HepG2 (cell line): ENCODE measurements around the gene SLC38A2. TPM values are rescaled to one million over a fixed set of nuclear protein-coding genes. Genes with fewer than 3 reads are reported as not detected.

ENCODE experiments used
- HES4 ChIP-seq: sonication (generic); formaldehyde crosslinking; IDR thresholded peaks from 2 replicates; pipeline ENCODE4 v1.9.0; 2021; ENCODE audit warnings: mild to moderate bottlenecking, missing genetic modification reagents, borderline replicate concordance
- HOXD1 ChIP-seq: sonication (generic); formaldehyde crosslinking; IDR thresholded peaks from 2 replicates; pipeline ENCODE4 v1.5.0; 2020; ENCODE audit warnings: missing genetic modification reagents
- KLF11 ChIP-seq: IDR thresholded peaks from 2 replicates; pipeline ENCODE4 v1.6.1; 2016; ENCODE audit warnings: missing compliant biosample characterization
- MTA1 ChIP-seq: sonication (generic); formaldehyde crosslinking; IDR thresholded peaks from 2 replicates; pipeline ENCODE4 v1.4.0; 2020; ENCODE audit warnings: missing genetic modification reagents, mild to moderate bottlenecking, borderline replicate concordance
- NCOR1 ChIP-seq: fragments of 200-600 bp; sonication (generic); IDR thresholded peaks from 2 replicates; pipeline ENCODE4 v1.7.0; 2017; ENCODE audit warnings: antibody characterized with exemption, low read length, borderline replicate concordance
- RAD51 ChIP-seq: fragments of 450-650 bp; IDR thresholded peaks from 2 replicates; pipeline ENCODE4 v1.6.1; 2016; ENCODE audit warnings: borderline replicate concordance
- ZNF180 ChIP-seq: sonication (generic); formaldehyde crosslinking; IDR thresholded peaks from 2 replicates; pipeline ENCODE4 v1.4.0; 2020; ENCODE audit warnings: low read depth, missing genetic modification reagents, borderline replicate concordance
- ZNF24 ChIP-seq: fragments of 450-650 bp; IDR thresholded peaks from 2 replicates; pipeline ENCODE4 v1.6.1; 2017; ENCODE audit warnings: antibody characterized with exemption, mild to moderate bottlenecking
- ZNF335 ChIP-seq: sonication (generic); formaldehyde crosslinking; IDR thresholded peaks from 2 replicates; pipeline ENCODE4 v1.4.0; 2020; ENCODE audit warnings: missing genetic modification reagents
- ZNF567 ChIP-seq: sonication (generic); formaldehyde crosslinking; IDR thresholded peaks from 2 replicates; pipeline ENCODE4 v1.8.1; 2023; ENCODE audit warnings: mild to moderate bottlenecking, missing genetic modification reagents, borderline replicate concordance
- ZNF614 ChIP-seq: IDR thresholded peaks from 2 replicates; pipeline ENCODE4 v1.6.1; 2018; ENCODE audit warnings: missing biosample characterization, missing genetic modification reagents, inconsistent platforms, borderline replicate concordance
- ZNF737 ChIP-seq: sonication (generic); formaldehyde crosslinking; IDR thresholded peaks from 2 replicates; pipeline ENCODE4 v1.5.0; 2020; ENCODE audit warnings: missing genetic modification reagents, mild to moderate bottlenecking, borderline replicate concordance
- polyA plus RNA-seq, 8 experiments: library from polyadenylated mRNA; depleted of rRNA in 3 of 8; stranded (reverse) in 7 of 8; unstranded in 1 of 8; fragments of >200 nt; fragmentation: Illumina TruSeq in 4 of 8; extraction: Trizol in 4 of 8; gene quantifications; 2 replicates each; pipeline versions ENCODE4 v1.2.1 to v1.2.3, GENCODE V29; 2011 to 2016; ENCODE audit warnings: low read depth in 4 of 8, missing spikeins in 1 of 8, mixed read lengths in 1 of 8; ENCODE audit not compliant: insufficient read depth in 1 of 8
- total RNA-seq, 5 experiments: library from RNA; depleted of rRNA; stranded (reverse); fragments of >200 nt; fragmentation: Illumina TruSeq; extraction: Trizol; gene quantifications; 2 replicates each; pipeline ENCODE4 v1.2.3, GENCODE V29; 2016; ENCODE audit warnings: low read depth in 1 of 5
- TF ChIP-seq, protein P1 (sequence below): sonication (generic); formaldehyde crosslinking; IDR thresholded peaks from 2 replicates; pipeline ENCODE4 v1.8.0; 2022; ENCODE audit warnings: mild to moderate bottlenecking, missing genetic modification reagents, moderate library complexity
- TF ChIP-seq, protein P2 (sequence below): sonication (generic); formaldehyde crosslinking; IDR thresholded peaks from 2 replicates; pipeline ENCODE4 v1.5.1; 2020; ENCODE audit warnings: mild to moderate bottlenecking, missing genetic modification reagents
- TF ChIP-seq, protein P3 (sequence below), 2 experiments: sonication (generic) in 1 of 2; formaldehyde crosslinking in 1 of 2; IDR thresholded peaks; 2 replicates each; pipeline versions ENCODE4 v1.4.0 to v1.6.1; 2016 to 2020; ENCODE audit warnings: borderline replicate concordance in 1 of 2, low read depth in 1 of 2, mild to moderate bottlenecking in 1 of 2, missing genetic modification reagents in 1 of 2
- TF ChIP-seq, protein P4 (sequence below): sonication (generic); IDR thresholded peaks from 2 replicates; pipeline ENCODE4 v1.6.1; 2016; ENCODE audit warnings: low read depth, borderline replicate concordance
- TF ChIP-seq, protein P5 (sequence below): sonication (generic); formaldehyde crosslinking; IDR thresholded peaks from 2 replicates; pipeline ENCODE4 v1.9.0; 2021; ENCODE audit warnings: missing genetic modification reagents, mild to moderate bottlenecking, borderline replicate concordance

SLC38A2 gene
- total and polyA plus RNA-seq, 2 of the 13 experiments (the other 11 are each of a cell fraction or from before 2014, with no cell fraction given): 368 to 880 TPM

DNA sequence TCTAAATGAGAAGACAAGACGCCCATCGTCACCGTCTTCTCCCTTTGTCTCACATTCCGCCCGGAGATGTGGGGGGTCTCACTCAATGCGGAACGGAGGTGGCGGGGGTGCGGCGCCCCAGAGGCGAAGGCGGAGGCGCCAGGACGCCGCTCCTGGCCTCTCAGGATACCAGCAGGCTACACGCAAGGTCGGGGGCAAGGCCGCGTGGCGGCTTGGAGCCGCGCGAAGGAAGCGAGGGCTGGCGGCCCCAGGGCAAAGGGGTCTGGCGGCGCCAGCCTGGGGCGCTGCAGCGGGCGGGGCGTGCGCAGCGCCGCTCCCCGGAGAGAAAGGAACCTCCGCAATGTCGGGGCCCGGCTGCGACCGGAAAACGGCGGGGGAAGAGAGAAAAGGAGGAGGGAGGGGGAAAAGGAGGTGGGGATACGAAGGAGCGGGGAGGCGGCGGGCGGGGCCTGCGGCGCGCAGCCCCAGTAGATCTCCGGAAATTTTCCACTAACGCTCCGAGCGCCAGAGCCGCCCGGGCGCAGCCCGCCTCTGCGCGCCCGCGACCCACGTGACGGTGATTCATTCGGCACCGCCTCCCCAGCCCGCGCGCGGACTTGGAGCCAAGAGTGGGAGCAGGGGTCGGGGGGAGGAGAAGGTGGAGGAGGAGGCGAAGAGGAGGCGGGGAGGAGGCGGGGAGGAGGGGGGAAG, 10.5 kb upstream of the SLC38A2 start (continued):
- TF ChIP-seq, protein P1, sequence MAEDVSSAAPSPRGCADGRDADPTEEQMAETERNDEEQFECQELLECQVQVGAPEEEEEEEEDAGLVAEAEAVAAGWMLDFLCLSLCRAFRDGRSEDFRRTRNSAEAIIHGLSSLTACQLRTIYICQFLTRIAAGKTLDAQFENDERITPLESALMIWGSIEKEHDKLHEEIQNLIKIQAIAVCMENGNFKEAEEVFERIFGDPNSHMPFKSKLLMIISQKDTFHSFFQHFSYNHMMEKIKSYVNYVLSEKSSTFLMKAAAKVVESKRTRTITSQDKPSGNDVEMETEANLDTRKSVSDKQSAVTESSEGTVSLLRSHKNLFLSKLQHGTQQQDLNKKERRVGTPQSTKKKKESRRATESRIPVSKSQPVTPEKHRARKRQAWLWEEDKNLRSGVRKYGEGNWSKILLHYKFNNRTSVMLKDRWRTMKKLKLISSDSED (CRISPR knock-in tag): no peak
- TF ChIP-seq, protein P2, sequence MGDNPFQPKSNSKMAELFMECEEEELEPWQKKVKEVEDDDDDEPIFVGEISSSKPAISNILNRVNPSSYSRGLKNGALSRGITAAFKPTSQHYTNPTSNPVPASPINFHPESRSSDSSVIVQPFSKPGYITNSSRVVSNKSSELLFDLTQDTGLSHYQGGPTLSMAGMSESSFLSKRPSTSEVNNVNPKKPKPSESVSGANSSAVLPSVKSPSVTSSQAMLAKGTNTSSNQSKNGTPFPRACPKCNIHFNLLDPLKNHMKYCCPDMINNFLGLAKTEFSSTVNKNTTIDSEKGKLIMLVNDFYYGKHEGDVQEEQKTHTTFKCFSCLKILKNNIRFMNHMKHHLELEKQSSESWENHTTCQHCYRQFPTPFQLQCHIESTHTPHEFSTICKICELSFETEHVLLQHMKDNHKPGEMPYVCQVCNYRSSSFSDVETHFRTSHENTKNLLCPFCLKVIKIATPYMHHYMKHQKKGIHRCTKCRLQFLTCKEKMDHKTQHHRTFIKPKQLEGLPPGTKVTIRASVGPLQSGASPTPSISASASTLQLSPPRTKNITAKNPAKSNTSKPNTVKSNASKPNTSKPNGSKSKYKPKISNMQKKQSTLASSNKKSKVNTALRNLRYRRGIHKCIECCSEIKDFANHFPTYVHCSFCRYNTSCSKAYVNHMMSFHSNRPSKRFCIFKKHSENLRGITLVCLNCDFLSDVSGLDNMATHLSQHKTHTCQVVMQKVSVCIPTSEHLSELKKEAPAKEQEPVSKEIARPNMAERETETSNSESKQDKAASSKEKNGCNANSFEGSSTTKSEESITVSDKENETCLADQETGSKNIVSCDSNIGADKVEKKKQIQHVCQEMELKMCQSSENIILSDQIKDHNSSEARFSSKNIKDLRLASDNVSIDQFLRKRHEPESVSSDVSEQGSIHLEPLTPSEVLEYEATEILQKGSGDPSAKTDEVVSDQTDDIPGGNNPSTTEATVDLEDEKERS (CRISPR knock-in tag): no peak
- TF ChIP-seq MTA1 (peak; percentile 96), HOXD1 (CRISPR knock-in tag) (no peak), ZNF335 (CRISPR knock-in tag) (0 out of 2 replicates have a peak, but pooled peaks have one; percentile 36), ZNF180 (CRISPR knock-in tag) (no peak), ZNF567 (no peak), NCOR1 (0 out of 2 replicates have a peak, but pooled peaks have one; percentile 49), ZNF737 (CRISPR knock-in tag) (no peak), ZNF24 (no peak), RAD51 (peak; percentile 83), KLF11 (CRISPR knock-in tag) (no peak; the same call in 1 of the 2 replicates), ZNF614 (peak; percentile 43; the same call in 1 of the 2 replicates), HES4 (CRISPR knock-in tag) (peak; percentile 75)
- TF ChIP-seq, protein P3, sequence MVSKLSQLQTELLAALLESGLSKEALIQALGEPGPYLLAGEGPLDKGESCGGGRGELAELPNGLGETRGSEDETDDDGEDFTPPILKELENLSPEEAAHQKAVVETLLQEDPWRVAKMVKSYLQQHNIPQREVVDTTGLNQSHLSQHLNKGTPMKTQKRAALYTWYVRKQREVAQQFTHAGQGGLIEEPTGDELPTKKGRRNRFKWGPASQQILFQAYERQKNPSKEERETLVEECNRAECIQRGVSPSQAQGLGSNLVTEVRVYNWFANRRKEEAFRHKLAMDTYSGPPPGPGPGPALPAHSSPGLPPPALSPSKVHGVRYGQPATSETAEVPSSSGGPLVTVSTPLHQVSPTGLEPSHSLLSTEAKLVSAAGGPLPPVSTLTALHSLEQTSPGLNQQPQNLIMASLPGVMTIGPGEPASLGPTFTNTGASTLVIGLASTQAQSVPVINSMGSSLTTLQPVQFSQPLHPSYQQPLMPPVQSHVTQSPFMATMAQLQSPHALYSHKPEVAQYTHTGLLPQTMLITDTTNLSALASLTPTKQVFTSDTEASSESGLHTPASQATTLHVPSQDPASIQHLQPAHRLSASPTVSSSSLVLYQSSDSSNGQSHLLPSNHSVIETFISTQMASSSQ (IDR thresholded peaks at IDR 0.05; ENCODE audit: low read depth): no peak
- TF ChIP-seq, protein P3 (CRISPR knock-in tag; IDR thresholded peaks at IDR 0.05; ENCODE audit: borderline replicate concordance): 0 out of 2 replicates have a peak, but pooled peaks have one; percentile 29
- TF ChIP-seq, protein P4, sequence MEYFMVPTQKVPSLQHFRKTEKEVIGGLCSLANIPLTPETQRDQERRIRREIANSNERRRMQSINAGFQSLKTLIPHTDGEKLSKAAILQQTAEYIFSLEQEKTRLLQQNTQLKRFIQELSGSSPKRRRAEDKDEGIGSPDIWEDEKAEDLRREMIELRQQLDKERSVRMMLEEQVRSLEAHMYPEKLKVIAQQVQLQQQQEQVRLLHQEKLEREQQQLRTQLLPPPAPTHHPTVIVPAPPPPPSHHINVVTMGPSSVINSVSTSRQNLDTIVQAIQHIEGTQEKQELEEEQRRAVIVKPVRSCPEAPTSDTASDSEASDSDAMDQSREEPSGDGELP: peak; percentile 41; the same call in 1 of the 2 replicates
- TF ChIP-seq, protein P5, sequence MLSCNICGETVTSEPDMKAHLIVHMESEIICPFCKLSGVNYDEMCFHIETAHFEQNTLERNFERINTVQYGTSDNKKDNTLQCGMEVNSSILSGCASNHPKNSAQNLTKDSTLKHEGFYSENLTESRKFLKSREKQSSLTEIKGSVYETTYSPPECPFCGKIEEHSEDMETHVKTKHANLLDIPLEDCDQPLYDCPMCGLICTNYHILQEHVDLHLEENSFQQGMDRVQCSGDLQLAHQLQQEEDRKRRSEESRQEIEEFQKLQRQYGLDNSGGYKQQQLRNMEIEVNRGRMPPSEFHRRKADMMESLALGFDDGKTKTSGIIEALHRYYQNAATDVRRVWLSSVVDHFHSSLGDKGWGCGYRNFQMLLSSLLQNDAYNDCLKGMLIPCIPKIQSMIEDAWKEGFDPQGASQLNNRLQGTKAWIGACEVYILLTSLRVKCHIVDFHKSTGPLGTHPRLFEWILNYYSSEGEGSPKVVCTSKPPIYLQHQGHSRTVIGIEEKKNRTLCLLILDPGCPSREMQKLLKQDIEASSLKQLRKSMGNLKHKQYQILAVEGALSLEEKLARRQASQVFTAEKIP: no peak
